HG03558 (cell line): ENCODE measurements around the gene CAST.

Experiments
- ATAC-seq: cut with Tn5 transposase; IDR thresholded peaks from one replicate; pipeline ENCODE4 v1.9.1; 2021; ENCODE audit warnings: moderate number of reproducible peaks; ENCODE audit not compliant: unreplicated experiment; ENCODE audit errors: extremely low read depth

The CAST gene

GRCh38 chr5:96668725-96669124 is 6.5 kb downstream of the CAST start:
- no peak for ATAC-seq

GRCh38 chr5:96669909-96670308 is 7.7 kb downstream of the CAST start:
- no peak for ATAC-seq

GRCh38 chr5:96671441-96671840 is 9.3 kb downstream of the CAST start:
- ATAC-seq, result no peak

- ATAC-seq, result no peak
Observed at GRCh38 chr5:96673127-96673526, 11.0 kb downstream of the CAST start.

- ATAC-seq, result no peak
Observed at GRCh38 chr5:96675882-96676281, 13.7 kb downstream of the CAST start.

GRCh38 chr5:96677496-96677895 is 15.3 kb downstream of the CAST start:
- no peak for ATAC-seq

GRCh38 chr5:96679293-96679692 is 17.1 kb downstream of the CAST start:
- ATAC-seq, result no peak

- ATAC-seq, result no peak
Observed at GRCh38 chr5:96680759-96681470, 18.7 kb downstream of the CAST start.

GRCh38 chr5:96683392-96683791 is 21.2 kb downstream of the CAST start:
- no peak for ATAC-seq

GRCh38 chr5:96683810-96684209 is 21.6 kb downstream of the CAST start:
- no peak for ATAC-seq

- ATAC-seq, result no peak
Observed at GRCh38 chr5:96687080-96687479, 24.9 kb downstream of the CAST start.

- ATAC-seq, result peak; percentile 80
Observed at GRCh38 chr5:96687812-96688453, 25.8 kb downstream of the CAST start.

GRCh38 chr5:96690861-96691260 is 28.7 kb downstream of the CAST start:
- ATAC-seq, result no peak

- no peak for ATAC-seq
Observed at GRCh38 chr5:96691503-96692303, 29.5 kb downstream of the CAST start.

GRCh38 chr5:96692441-96692840 is 30.3 kb downstream of the CAST start:
- no peak for ATAC-seq

GRCh38 chr5:96699186-96699820 is 37.1 kb downstream of the CAST start:
- ATAC-seq, result no peak

GRCh38 chr5:96702503-96703383 is 40.6 kb downstream of the CAST start:
- peak; percentile 37 for ATAC-seq

GRCh38 chr5:96703384-96703920 is 41.3 kb downstream of the CAST start:
- peak; percentile 72 for ATAC-seq

- ATAC-seq, result no peak
Observed at GRCh38 chr5:96703995-96704394, 41.8 kb downstream of the CAST start.
